ENCODE results near the gene HUWE1.
"Not testable (repeated sequence)": the region's sequence is repeated elsewhere in the genome, so short reads cannot be mapped to it uniquely, and the experiment has no call there.

Gene HUWE1

GRCh38 chrX:53606456-53606855 is 80.1 kb downstream of the HUWE1 start:
- DNase-seq (ENCODE audit: low read depth in 2 of 2) = no peak

GRCh38 chrX:53605004-53605403 is 81.5 kb downstream of the HUWE1 start:
- no peak for DNase-seq (ENCODE audit: low read depth in 2 of 2)

- DNase-seq (ENCODE audit: low read depth in 2 of 2) = no peak
Measured at GRCh38 chrX:53599781-53600396, 86.6 kb downstream of the HUWE1 start.

GRCh38 chrX:53598169-53598568 is 88.3 kb downstream of the HUWE1 start:
- no peak for DNase-seq (ENCODE audit: low read depth in 2 of 2)

- no peak for DNase-seq (ENCODE audit: low read depth in 2 of 2)
Measured at GRCh38 chrX:53595266-53595810, 91.2 kb downstream of the HUWE1 start.

- no peak for DNase-seq (ENCODE audit: low read depth in 2 of 2)
Measured at GRCh38 chrX:53594354-53594753, 92.2 kb downstream of the HUWE1 start.

GRCh38 chrX:53587795-53588420 is 98.6 kb downstream of the HUWE1 start:
- no peak for DNase-seq (ENCODE audit: low read depth in 2 of 2)

GRCh38 chrX:53584891-53585290 is 101.6 kb downstream of the HUWE1 start:
- no peak for DNase-seq (ENCODE audit: low read depth in 2 of 2)

- no peak for DNase-seq (ENCODE audit: low read depth in 2 of 2)
Measured at GRCh38 chrX:53583571-53583970, 102.9 kb downstream of the HUWE1 start.

- DNase-seq (ENCODE audit: low read depth in 2 of 2) = no peak
Measured at GRCh38 chrX:53580742-53581504, 105.6 kb downstream of the HUWE1 start.

GRCh38 chrX:53571494-53571893 is 115.0 kb downstream of the HUWE1 start:
- no peak for DNase-seq (ENCODE audit: low read depth in 2 of 2)

GRCh38 chrX:53563324-53563723 is 123.2 kb downstream of the HUWE1 start:
- DNase-seq (ENCODE audit: low read depth in 2 of 2) = no peak

- DNase-seq (ENCODE audit: low read depth in 2 of 2) = no peak
Measured at GRCh38 chrX:53561912-53562311, 124.6 kb downstream of the HUWE1 start.

- DNase-seq (ENCODE audit: low read depth in 2 of 2) = no peak
Measured at GRCh38 chrX:53558646-53559045, 127.9 kb downstream of the HUWE1 start.

- no peak for DNase-seq (ENCODE audit: low read depth in 2 of 2)
Measured at GRCh38 chrX:53556868-53557267, 129.7 kb downstream of the HUWE1 start.

GRCh38 chrX:53550756-53551463 is 135.6 kb downstream of the HUWE1 start:
- DNase-seq (ENCODE audit: low read depth in 2 of 2) = no peak

GRCh38 chrX:53547668-53548067 is 138.9 kb downstream of the HUWE1 start:
- DNase-seq (ENCODE audit: low read depth in 2 of 2) = no peak

GRCh38 chrX:53544936-53545335 is 141.6 kb downstream of the HUWE1 start:
- DNase-seq (ENCODE audit: low read depth in 2 of 2) = no peak

- no peak for DNase-seq (ENCODE audit: low read depth in 2 of 2)
Measured at GRCh38 chrX:53538781-53539180, 147.7 kb downstream of the HUWE1 start.

- DNase-seq (ENCODE audit: low read depth in 2 of 2) = not testable (repeated sequence)
Measured at GRCh38 chrX:53531255-53531966, 155.1 kb downstream of the HUWE1 start.

- DNase-seq (ENCODE audit: low read depth in 2 of 2) = no peak
Measured at GRCh38 chrX:53526999-53527398, 159.5 kb downstream of the HUWE1 start.
